ENCODE data around the gene PROSER3.

The PROSER3 gene

DNA sequence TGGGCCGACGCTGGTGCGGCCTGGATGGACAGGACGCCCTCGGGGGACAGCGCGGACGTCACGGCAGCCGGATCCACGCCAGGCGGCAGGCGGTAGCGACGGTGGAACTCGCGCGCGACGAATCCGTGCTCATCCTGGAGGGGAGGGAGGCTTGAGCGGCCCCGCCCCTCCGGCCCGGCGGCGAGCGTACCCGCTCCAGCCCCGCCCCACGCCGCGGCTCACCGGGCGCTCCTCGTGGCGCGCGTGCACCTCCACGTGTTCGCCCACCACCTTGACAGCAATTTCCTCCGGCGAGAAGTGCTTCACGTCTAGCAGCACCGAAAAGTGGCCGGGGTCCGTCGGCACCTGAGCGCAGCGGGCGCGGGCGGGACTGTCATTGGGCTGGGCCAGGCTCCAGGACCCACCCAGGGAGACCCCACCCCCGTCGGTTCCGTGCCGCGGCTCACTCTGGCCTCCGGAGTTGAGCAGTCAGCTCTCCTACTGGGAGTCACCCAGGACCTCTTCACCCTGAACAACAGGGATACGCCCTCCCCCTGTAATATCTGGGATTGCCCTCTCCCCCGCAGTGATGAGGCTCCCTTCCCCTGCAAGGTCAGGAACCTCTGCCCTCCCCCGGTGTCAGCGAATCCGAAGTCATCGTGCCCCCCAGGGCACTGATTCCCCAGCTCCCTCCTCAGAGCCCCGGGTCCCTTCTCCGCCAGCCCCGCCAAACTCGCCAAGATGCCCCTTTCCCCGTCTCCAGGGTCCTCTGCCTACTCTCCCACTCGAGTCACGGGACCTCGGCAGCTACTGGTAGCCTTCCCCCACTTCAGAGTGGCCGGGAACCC, 2.2 kb upstream of the PROSER3 start:
- H3K27me3 ChIP-seq (ENCODE audit: control insufficient read depth, low read length), result no peaks in the 10 kb centered on the region
- no peaks in the 10 kb centered on the region for H3F3A ChIP-seq (ENCODE audit: control insufficient read depth, insufficient read depth)
- H4K20me1 ChIP-seq (ENCODE audit: control insufficient read depth, insufficient read depth, low read depth, low read length), result 0 out of 2 replicates have a peak, but pooled peaks cover 4% of the 10 kb centered on the region
- H3K4me3 ChIP-seq (ENCODE audit: low read length), result no peak overlapping the region
- no peak overlapping the region for H3K4me2 ChIP-seq (ENCODE audit: low read length)
- TF ChIP-seq, protein P1, sequence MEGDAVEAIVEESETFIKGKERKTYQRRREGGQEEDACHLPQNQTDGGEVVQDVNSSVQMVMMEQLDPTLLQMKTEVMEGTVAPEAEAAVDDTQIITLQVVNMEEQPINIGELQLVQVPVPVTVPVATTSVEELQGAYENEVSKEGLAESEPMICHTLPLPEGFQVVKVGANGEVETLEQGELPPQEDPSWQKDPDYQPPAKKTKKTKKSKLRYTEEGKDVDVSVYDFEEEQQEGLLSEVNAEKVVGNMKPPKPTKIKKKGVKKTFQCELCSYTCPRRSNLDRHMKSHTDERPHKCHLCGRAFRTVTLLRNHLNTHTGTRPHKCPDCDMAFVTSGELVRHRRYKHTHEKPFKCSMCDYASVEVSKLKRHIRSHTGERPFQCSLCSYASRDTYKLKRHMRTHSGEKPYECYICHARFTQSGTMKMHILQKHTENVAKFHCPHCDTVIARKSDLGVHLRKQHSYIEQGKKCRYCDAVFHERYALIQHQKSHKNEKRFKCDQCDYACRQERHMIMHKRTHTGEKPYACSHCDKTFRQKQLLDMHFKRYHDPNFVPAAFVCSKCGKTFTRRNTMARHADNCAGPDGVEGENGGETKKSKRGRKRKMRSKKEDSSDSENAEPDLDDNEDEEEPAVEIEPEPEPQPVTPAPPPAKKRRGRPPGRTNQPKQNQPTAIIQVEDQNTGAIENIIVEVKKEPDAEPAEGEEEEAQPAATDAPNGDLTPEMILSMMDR (IDR thresholded peaks at IDR 0.05; ENCODE audit: low read depth, low read length, poor library complexity, severe bottlenecking), result no peak
- no peak for TF ChIP-seq EZH2phosphoT487 (IDR thresholded peaks at IDR 0.05; ENCODE audit: borderline replicate concordance, low read length)
- H3K4me1 ChIP-seq (ENCODE audit: control insufficient read depth, low read length), result peaks cover 21% of the 10 kb centered on the region
- H3K36me3 ChIP-seq (ENCODE audit: control insufficient read depth, low read length), result peaks cover 15% of the 10 kb centered on the region
- no peak overlapping the region for H3K27ac ChIP-seq (ENCODE audit: low read depth, low read length)
- H3K9me2 ChIP-seq (replicated peaks; ENCODE audit: control insufficient read depth, low read length), result no peaks in the 10 kb centered on the region
- peaks cover 27% of the 10 kb centered on the region for H3K79me2 ChIP-seq (ENCODE audit: control insufficient read depth, low read length)
- H3K9me3 ChIP-seq (ENCODE audit: control insufficient read depth, insufficient read depth, low read length), result no peaks in the 10 kb centered on the region

DNA sequence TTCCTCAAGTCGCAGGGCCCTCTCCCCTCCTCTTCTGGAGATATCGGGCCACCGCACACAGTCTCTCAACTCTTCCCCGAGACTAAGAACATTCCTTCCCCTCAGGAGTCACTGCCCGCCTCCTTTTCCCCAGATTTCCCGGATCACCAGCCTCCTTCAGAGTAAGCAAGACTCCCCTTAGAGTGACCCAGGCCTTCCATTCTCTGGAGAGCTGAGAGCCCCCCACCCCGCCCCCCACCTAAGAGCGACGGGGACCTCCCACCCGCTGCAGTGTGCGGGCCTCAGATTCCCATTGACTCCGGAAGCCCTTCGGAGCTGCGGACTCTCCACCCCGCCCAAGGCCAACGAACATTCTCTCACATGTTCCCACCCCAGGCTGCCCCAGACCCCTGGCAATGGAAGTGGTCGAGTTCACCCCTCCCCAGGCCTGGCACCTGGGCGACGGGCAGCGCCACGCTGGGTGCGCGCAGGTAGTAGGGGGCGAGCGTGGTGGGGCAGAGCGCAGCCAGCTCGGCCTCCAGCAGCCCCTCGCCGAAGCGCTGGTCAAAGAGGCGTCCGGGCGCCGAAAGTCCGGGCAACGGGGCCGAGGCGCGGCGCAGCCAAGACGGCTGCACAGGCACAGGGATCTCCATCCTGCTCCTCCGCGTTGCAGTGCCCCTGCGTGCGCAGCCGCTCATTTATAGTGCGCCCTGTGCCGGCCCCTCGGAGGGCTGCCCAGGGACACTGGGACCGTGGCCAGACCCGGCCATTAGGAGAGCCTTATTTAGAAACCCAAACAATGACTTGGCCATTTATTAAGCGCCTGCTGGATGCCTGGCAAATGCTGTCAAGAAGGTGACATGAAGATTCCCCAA, 1.4 kb upstream of the PROSER3 start, which contains the start of gene HSPB6:
TSS of gene HSPB6 (minus strand) at position 653 of the 854 bp plus-strand sequence. CDS start at position 632, 21 bp downstream.
- Histone ChIP-seq H3K4me3 (ENCODE audit: low read length) (peak within 1 kb of the TSS; percentile 80), H3K4me2 (ENCODE audit: low read length) (peak within 1 kb of the TSS; percentile 93), H3K36me3 (ENCODE audit: control insufficient read depth, low read length) (peaks cover 19% of the 10 kb centered on the region), H3F3A (ENCODE audit: control insufficient read depth, insufficient read depth) (no peaks in the 10 kb centered on the region), H3K27me3 (ENCODE audit: control insufficient read depth, low read length) (no peaks in the 10 kb centered on the region), H3K4me1 (ENCODE audit: control insufficient read depth, low read length) (peaks cover 21% of the 10 kb centered on the region), H3K27ac (ENCODE audit: low read depth, low read length) (peak within 1 kb of the TSS; percentile 66), H3K9me3 (ENCODE audit: control insufficient read depth, insufficient read depth, low read length) (no peaks in the 10 kb centered on the region), H3K79me2 (ENCODE audit: control insufficient read depth, low read length) (peaks cover 31% of the 10 kb centered on the region), H4K20me1 (ENCODE audit: control insufficient read depth, insufficient read depth, low read depth, low read length) (0 out of 2 replicates have a peak, but pooled peaks cover 4% of the 10 kb centered on the region), H3K9me2 (replicated peaks; ENCODE audit: control insufficient read depth, low read length) (no peaks in the 10 kb centered on the region)
- TF ChIP-seq, protein P1 (IDR thresholded peaks at IDR 0.05; ENCODE audit: low read depth, low read length, poor library complexity, severe bottlenecking), result no peak
- no peak for TF ChIP-seq EZH2phosphoT487 (IDR thresholded peaks at IDR 0.05; ENCODE audit: borderline replicate concordance, low read length)

DNA sequence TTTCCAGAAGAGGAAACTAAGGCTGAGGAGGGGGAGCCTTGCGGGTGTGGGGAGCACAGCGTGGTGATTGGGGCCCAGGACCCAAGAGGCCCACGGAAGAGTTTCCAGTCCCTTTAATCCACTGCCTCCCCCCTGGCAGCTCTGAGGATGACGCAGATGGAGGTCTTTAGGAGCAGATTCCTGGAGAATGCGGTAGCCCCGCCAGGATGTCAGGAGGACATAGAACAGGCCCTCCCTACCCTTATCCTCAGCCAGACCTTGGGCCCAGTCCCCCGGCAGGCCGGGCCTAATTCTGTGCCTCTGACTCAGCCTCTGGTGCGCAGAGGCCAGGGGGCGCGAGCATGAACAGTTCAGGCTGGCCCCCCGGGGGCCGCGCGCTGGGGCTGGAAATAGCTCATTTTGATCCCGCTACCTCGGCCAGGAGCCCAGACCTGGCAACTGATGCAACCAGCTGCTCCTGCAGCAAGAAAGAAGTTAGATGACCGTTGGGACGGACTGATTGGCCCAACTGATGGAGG, 686 bp upstream of the PROSER3 start:
- no peaks in the 10 kb centered on the region for H3K9me2 ChIP-seq (replicated peaks; ENCODE audit: control insufficient read depth, low read length)
- TF ChIP-seq, protein P1 (IDR thresholded peaks at IDR 0.05; ENCODE audit: low read depth, low read length, poor library complexity, severe bottlenecking), result no peak
- TF ChIP-seq EZH2phosphoT487 (IDR thresholded peaks at IDR 0.05; ENCODE audit: borderline replicate concordance, low read length), result no peak
- peak overlapping the region; percentile 93 for H3K4me2 ChIP-seq (ENCODE audit: low read length)
- H3F3A ChIP-seq (ENCODE audit: control insufficient read depth, insufficient read depth), result no peaks in the 10 kb centered on the region
- peak overlapping the region; percentile 80 for H3K4me3 ChIP-seq (ENCODE audit: low read length)
- no peaks in the 10 kb centered on the region for H3K9me3 ChIP-seq (ENCODE audit: control insufficient read depth, insufficient read depth, low read length)
- 0 out of 2 replicates have a peak, but pooled peaks cover 4% of the 10 kb centered on the region for H4K20me1 ChIP-seq (ENCODE audit: control insufficient read depth, insufficient read depth, low read depth, low read length)
- H3K79me2 ChIP-seq (ENCODE audit: control insufficient read depth, low read length), result peaks cover 31% of the 10 kb centered on the region
- H3K27me3 ChIP-seq (ENCODE audit: control insufficient read depth, low read length), result no peaks in the 10 kb centered on the region
- H3K36me3 ChIP-seq (ENCODE audit: control insufficient read depth, low read length), result peaks cover 24% of the 10 kb centered on the region
- H3K4me1 ChIP-seq (ENCODE audit: control insufficient read depth, low read length), result peaks cover 21% of the 10 kb centered on the region
- peak overlapping the region; percentile 66 for H3K27ac ChIP-seq (ENCODE audit: low read depth, low read length)
